HG03342 (cell line): ENCODE results near the gene TBC1D2.
A peak's percentile ranks its signal among the peaks of the same experiment; 100 is the strongest.

ENCODE experiments used
- ATAC-seq: cut with Tn5 transposase; IDR thresholded peaks from one replicate; pipeline ENCODE4 v1.9.1; 2021; ENCODE audit warnings: mild to moderate bottlenecking, moderate library complexity; ENCODE audit not compliant: unreplicated experiment

The TBC1D2 gene

DNA sequence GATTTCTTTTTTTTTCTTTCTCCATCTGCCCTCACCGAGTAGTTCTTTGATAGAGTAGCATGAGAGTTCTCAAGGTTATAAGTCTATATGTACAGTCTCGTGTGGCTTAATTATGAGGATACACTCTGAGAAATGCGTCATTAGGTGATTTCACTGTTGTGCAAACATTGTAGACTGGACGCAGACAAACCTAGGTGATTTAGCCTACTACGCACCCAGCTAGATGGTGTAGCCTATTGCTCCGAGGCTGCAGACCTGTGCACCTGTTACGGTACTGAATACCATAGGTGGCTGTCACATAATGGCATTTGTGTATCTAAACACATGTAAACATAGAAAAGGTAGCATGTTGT, 36.1 kb downstream of the TBC1D2 start:
- ATAC-seq, result no peak

DNA sequence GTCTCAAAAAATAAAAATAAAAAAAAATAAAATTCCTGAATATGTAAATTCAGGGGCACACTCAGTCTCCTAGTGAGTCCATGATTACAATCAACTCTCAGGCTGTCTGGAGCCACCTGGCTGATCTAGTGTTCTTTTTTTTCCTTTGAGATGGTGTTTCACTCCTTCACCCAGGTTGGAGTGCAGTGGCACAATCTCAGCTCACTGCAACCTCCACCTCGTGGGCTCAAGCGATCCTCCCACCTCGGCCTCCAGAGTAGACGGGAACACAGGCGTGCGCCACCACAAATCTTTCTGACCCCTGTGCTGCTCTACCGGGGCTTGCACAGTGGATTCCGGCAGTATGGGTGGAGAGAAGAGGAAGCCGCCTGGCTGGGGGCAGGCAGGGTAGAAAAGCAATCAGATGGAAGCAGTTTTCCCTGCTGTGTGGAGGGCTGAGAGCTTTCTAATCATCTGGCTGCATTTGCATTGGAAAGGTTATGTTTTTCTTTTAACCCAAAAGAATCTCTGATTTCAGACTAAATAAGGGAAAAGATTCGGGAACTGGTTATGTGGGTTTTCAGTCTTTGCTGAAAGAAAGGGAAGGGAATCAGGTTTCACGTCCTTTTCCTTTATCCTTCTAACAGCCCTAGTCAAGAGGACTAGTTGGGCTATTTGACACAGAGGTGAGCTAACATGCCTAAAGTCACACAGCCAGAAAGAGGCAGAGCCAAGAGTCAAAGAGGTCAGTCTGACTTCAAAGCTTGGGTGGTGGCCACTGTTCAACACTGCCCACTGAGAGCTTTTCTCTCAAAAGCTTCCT, 36.7 kb downstream of the TBC1D2 start:
- no peak for ATAC-seq

DNA sequence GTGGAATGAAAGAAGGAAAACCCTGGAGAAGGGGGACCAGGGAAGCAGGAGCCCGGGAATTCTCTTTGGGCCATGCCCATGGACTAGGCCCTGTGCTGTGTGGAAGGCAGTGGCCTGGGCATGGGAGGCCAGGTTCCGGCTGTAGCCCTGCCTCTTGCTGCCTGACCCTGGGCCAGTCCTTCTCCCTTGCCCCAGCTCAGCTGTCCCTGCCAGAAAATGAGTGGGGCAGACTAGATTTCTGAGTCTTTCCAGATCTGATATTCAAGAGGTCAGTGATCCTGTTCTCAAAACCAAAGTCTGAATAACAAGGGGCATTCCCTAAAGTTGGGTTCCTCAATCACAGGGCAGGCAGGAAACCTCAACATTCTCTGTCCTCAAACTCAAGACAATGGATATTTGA, 38.2 kb downstream of the TBC1D2 start:
- no peak for ATAC-seq

DNA sequence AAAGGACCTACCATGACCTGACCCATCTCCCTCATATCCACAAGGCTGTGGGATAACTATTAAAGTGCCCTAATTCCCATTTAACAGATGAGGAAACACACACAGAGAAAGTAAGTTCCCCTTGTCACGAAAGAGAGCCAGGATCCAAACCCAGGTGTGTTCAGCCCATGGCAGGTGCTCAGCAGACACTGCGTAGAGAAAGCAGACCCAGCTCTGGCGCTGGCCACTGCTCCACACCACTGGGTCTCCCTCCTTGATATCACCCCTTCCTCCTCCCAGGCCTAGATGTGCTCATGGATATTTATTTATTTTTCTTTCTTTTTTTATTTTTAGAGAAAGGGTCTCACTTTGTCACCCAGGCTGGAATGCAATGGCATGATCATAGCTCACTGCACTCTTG, 39.1 kb downstream of the TBC1D2 start:
- ATAC-seq, result no peak

DNA sequence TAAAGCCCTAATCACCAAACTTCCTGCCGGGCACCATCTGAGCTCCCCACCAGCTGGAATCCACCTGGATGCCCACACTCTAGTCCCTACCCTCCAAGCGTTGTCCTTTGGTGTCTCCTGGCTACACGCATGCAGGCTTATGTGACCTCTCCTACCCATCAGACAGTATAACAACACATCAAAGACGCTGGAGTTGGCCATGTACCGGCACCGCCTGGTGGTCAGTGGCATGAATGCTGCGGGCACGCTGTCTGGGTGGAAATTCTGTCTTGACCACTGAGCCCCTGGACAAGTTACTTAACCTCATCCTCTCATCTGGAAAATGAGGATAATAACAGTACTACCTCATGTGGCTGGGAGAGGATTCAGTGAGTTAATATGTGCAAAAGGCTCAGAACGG, 39.6 kb downstream of the TBC1D2 start:
- ATAC-seq, result no peak

DNA sequence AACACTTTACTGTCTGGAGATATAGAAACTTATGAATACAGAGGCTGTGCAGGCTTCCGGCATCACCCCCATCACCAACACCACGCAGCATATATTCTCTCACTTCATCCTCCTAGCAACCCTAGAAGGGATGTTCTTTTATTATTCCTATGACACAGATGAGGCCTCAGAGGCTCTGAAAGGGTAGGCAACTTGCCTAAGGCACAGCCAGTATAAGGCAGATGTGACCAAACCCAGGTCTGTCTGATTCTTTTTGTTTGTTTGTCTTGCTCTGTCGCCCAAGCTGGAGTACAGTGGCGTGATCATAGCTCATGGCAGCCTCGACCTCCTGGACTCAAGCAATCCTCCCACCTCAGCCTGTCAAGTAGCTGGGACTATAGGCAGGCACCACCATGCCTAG, 40.2 kb downstream of the TBC1D2 start:
- ATAC-seq, result no peak

DNA sequence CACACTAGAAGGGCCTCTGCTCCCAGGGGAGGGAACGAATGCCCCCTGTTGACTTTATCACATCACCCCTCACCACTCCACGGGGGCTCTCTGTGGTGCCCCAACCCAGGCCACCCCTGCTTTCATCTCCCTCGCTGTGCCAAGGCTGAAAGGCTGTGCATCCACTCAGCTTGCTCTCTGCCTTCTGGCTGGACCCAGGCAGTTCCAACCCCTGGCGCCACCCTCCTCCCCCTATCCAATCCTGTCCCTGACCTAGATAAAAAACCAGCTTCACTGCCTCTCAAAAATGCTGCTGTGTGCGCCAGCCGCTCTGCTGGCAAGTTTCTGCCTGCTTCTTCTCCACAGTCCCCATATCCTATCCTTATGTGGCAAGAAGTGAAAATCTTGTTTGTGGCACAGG, 40.6 kb downstream of the TBC1D2 start:
- ATAC-seq, result no peak

DNA sequence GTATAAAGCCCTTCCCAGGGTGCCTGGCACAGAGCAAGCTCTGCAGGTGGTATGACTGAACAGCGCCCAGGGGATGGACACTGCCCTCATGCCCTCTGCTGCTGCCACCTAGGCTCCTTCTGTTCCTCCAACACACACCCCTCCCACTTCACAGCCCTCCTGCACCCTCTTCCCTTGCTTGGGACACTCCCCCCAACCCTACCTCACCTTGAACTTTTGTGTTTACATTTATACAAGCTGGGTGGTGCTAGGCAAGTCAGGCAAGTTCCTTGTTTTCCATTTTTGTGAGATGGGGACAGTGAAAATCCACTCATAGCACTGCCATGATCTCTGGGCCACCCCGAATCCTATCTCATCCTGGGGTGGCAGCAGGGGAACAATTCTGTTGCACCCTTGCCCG, 44.2 kb downstream of the TBC1D2 start:
- ATAC-seq, result no peak

DNA sequence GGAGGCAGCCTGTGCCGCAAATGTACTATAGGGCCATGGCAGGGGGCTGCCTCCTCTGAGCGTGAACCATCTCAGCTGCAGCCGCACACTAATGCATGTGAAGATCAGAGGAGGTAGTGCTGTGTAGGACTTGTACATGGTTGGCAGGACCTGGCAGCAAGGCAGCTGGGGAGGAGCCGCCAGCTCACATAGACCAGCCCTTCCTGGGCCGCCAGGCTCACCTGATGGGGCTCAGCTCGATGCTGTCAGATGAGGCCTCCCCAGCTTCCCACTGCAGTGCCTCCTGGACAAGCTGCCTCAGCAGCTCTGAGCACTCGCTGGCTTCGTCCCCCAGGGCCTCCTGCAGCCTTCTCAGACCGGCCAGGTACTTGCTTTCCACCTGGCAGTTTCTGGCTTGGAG, 45.0 kb downstream of the TBC1D2 start:
- no peak for ATAC-seq

DNA sequence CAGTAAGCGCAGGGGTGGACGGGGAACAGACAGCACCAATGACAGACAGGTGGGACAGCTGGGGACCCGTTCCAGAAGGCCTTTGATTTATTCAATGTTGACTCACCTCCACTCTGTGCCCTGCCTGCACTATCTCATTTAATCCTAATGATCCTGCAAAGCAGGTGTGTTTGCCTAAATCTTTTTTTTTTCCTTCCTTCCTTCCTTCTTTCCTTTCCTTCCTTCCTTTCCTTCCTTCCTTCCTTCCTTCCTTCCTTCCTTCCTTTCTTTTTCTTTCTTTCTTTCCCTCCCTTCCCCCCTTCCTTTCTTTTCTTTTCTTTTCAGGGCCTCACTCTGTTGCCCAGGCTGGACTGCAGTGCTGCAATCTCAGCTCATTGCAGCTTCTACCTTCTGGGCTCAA, 45.9 kb downstream of the TBC1D2 start:
- no peak for ATAC-seq

DNA sequence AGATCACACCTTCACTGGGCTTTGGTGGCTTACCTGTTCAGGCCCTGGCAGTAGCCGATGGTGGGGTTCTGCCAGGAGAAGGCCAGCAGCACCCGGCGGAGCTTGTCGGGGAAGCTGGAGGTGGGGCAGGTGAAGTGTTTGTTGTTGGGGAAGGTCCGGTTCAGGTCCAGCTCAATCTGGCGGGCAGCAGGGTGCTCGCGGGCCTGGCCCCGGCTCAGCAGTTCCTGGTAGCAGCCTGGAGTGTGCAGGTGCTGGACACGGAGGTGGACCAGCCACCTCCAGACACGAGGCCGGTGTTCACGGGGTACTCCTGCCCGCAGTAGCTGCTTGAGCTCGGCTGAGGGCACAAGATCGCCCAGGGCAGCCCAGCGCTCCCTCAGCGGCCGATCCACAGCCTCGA, 46.8 kb downstream of the TBC1D2 start:
- no peak for ATAC-seq

DNA sequence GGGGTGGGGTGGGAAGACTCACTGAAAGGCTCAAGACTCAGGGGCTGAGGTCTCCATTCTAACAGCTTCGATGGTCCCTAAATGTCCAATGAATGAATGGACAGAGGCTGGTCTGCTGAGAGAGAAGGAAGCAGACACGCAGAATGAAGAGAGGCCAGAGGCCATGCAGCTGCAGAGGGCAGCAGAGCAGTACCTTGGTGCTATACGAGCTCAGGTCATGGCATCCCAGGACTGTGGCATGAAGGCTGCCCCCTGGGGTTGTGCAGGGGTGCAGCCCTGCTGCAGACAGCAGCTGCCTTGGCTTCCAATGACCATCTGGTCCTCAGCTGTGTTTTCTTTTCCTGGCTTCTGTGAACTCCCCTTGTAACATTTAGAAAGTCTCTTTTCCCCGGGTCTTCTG, 47.8 kb downstream of the TBC1D2 start:
- ATAC-seq, result no peak

DNA sequence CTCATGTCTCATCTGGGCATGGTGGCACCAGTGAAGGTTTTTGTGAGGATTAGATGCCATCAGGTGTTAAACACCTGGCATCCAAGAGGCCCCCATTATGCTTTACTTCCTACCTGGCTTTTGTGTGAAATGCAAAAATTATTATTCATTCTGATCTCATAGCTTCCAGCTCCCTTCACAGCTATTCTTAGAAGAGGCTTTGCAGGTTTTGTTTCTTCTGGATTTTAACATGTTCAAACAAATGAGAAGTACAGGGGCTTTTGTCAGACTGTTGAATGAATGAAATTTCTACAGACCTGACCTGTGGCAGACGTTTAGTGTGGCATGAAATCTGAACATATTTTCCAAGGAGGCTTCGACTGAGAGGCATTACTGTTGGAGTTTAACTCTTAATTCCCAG, 48.7 kb downstream of the TBC1D2 start:
- ATAC-seq, result no peak

DNA sequence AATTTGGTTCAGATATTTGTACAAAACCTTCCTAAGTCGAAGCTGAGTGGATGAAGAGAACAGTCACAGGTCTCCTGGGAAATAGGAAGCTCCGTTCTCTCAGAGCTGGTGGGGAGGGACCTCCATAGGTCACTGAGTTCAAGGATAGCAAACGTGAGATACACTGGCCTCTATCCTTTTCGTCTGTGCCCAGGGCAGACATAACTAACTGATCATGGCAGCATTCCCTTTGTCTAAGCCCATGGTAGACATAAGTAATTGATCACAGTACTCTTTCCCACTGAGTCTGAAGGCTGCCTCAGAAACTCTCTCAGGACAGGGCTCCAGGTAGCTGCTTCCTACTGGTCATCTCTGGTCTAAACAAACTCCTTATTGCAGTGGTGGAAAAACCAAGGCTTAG, 50.8 kb downstream of the TBC1D2 start:
- no peak for ATAC-seq

DNA sequence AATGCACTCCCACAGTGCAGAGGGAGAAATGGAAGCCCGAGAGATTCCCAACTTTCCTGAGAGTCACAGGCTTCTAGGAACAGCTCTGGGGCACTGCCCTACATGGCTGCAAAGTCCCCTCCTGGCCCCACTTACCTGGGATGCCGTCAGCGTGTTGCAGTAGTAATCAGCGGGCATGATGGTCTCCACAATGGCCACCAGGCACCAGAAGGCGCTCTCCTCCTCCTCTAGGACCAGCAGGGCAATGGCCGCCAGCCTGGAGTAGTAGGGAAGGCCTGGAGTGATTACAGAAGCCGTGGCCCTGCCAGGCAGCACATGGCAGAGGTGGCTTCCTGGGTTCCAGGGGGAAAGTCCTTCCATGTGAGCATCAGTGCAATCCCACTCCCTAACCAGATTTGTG, 52.3 kb downstream of the TBC1D2 start:
- ATAC-seq, result no peak

DNA sequence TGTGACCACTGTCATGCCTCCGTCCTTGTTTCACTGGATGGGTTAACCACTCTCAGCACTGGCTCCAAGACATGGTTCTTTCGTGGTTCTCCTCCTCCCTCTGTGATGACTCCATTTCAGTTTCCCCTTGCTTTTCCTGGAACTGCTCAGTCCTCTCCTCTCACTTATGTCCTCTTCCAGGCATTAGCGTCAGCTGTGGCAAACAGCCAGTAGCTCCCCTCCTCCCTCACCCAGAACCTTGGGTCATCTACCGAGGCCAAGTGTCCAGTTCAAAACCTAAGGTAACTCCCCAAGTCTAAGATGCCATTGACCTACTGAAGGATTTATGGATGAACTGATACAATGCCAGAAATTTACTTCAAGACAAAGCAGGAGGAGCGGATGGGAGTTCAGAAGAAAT, 53.2 kb downstream of the TBC1D2 start:
- no peak for ATAC-seq

DNA sequence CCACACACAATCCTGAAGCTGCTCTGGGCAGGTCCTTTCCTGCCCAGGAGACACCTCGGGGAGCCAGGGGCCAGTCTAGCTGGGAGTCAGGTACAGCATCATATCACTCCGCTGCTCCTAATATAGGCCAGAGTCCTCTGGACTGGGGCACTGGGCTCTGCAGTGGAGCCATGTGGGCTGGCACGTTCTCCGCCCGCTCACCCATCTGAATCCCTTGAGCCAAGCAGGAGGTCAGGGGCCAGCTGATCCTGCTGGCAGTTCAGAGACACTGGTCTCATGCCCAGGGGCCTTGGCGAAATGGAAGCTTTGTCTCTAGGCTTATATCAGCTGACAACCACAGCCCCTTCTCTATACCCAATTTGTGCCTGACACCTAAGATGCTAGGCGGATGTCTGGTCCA, 53.7 kb downstream of the TBC1D2 start:
- ATAC-seq, result no peak

DNA sequence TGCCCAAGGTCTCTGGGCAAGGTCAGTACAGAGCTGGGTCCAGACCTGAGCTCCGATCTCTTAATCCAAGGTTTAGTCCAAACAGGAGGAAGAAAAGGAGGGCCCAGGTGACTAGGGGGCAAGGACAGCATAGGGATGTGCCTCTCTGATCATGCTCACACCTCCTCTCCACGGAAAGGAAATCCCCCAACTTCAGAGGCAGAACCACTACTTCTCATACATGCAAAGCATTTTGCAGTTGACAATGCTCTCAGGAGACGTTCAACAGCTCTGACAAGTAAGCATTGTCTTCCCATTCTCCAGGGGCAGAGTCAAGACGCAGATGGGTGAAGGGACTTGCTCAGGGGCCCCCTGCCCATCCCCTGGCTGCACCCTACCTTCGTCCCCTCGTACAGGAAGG, 54.3 kb downstream of the TBC1D2 start:
- ATAC-seq, result no peak

DNA sequence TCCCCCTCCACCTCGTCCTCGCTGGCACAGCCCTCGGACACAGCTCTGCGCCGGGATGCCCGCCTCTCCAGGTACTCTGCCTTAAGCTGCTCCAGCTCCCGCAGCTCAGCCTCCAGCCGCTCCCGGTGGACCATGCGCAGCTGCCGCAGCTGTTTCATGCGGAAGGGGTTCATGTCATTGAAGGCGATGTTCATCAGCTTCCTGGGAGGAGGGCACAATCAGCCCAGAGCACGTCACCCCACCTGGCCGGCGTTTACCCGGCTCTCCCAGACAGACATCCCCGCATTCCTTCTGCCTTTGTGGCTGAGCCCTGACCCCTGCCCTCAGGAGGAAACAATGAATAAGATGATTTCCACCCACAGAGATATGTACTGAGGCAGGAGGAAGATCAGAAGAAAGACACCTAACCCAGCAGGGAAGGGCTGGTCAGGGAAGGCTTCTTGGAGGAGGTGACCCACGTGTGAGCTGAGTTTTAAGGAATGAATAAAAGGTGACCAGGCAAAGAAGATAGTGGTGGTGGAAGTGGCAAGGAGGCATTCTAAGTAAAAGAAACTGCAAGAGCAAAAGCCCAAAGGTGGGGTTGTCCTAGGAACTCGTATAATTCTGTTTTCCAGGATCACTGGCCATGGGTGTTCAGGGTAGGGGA, 55.9 kb downstream of the TBC1D2 start:
- ATAC-seq, result no peak

DNA sequence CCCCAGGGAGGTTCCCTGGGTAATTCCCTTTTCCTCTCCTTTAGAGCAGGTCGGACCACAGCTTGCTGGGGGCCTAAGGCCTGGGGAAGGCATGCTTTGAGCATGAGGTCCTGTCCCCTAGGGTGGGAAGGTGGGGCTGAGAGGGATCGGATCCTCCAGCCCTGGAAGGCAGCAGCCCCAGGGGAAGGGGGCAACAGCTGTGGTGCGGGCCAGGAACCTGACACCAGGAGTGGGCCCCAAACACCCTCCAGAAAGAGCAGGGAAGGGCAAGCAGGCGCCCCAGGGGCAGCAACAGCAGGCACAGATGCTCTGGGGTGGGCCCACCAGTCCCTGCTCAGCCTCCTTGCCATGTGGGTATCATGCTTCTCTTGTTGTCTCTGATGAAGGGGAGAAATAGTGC, 59.8 kb downstream of the TBC1D2 start:
- no peak for ATAC-seq

DNA sequence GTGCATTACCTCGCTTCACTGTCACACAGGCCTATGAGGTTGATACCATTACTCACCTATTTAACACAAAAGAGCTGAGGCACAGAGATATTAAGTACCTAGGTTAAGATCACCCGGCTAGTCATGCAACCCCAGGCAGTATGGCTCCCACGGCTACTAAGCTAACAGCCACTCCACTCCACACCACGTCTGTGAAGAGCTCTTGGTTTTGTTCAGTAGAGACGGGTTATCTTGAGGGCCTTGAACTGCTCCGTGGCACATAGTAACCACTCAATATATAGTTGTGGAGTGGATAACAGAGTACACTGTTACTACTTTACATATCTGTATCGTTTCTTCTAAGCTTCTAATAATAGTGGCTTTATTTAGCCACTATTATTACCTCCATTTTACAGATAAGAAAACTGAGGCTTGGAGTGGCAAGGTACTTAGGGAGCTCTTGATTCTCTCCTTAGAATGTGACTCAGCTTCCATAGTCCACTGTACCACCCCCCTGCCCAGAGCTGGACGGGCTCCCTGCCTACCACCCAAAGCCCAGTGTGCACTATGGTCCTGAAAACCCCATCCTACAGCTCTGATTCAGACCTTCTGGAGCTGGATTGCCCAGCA, 62.0 kb downstream of the TBC1D2 start:
- ATAC-seq, result peak; percentile 6

DNA sequence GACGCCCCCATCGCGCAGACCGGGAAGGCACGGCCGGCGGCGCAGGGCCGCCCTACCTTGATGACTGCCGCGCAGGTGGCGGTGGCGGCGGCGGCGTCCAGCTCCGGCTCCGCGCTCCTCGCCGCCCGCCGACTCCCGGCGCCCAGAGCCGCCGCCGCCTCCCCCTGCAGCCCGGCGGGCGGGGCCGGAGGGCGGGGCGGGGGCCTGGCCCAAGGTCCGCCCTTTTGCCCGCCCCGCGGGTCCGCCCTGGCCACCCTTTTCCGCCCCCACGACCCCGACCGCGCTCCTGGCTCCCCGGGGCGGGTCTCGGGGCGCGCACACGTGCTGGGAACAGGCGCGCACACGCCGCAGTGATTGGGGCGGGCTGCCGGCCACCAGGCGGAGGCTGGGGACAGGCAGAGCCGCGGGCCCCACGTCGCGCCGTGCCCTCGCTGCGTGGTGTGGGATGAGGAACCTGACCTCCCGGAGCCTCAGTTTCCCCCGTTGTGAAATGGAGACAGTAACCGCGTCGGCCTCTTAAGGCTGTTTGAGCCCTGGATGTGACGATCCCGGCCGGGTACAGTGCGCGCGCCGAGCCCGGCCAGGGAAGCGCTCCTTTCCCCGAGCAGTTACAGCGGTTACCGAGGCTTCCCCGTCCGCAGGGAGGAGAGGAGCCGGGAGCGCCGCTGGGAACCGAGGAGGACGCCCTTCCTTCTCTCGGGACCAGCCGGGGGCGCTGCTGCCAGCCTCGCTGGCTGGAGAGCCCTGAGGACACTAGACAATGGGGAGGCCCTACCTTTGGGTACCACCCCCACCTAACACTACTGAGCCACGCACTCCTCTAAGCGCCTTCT, 62.7 kb downstream of the TBC1D2 start, which contains the start of gene CORO2A:
Gene CORO2A, minus strand, starts transcription at position 135 of the 833 bp plus-strand sequence. CDS start 34,977 bp downstream, outside the sequence.
- ATAC-seq, result peak; percentile 50
